ENCODE data around the gene WDPCP.

GRCh38 chr2:63555299-63555698, 33.0 kb downstream of the WDPCP start:
- TF ChIP-seq CTCF (IDR thresholded peaks at IDR 0.05; ENCODE audit: low read depth, low read length, poor library complexity, severe bottlenecking) (no peak), EZH2phosphoT487 (IDR thresholded peaks at IDR 0.05; ENCODE audit: borderline replicate concordance, low read length) (no peak)
